K562 (cell line): ENCODE data around the gene DAB1.

Source experiments
- BCLAF1 ChIP-seq, 2 experiments: fragments of 450-650 bp in 1 of 2; IDR thresholded peaks; 2 replicates each; pipeline ENCODE4 v1.6.1; 2011 to 2017; ENCODE audit warnings: low read depth in 2 of 2, antibody characterized with exemption in 1 of 2, borderline replicate concordance in 1 of 2, low read length in 1 of 2, mild to moderate bottlenecking in 1 of 2, mixed read lengths in 1 of 2; ENCODE audit not compliant: control insufficient read depth in 1 of 2
- EGR1 ChIP-seq: fragments of 450-650 bp; conservative IDR thresholded peaks from 2 replicates; pipeline ENCODE4 v1.6.1; 2017; ENCODE audit warnings: mild to moderate bottlenecking
- FOSL1 ChIP-seq: fragments of 200-800 bp; sonication (Bioruptor generic); conservative IDR thresholded peaks from 2 replicates; pipeline ENCODE4 v1.6.1; 2016; ENCODE audit warnings: missing genetic modification characterization, missing compliant biosample characterization
- RBM39 ChIP-seq: fragments of 200-400 bp; formaldehyde crosslinking; optimal IDR thresholded peaks from 2 replicates; pipeline ENCODE3; 2018; ENCODE audit warnings: low read depth, low read length
- REST ChIP-seq, 2 experiments: fragments of 450-650 bp; formaldehyde crosslinking in 1 of 2; IDR thresholded peaks; 2 replicates each; pipeline versions ENCODE4 v1.4.0 to v1.6.1; 2014 to 2020; ENCODE audit warnings: mild to moderate bottlenecking in 2 of 2, borderline replicate concordance in 1 of 2, low read depth in 1 of 2
- RFX5 ChIP-seq: IDR thresholded peaks from 2 replicates; pipeline ENCODE4 v1.6.1; 2011; ENCODE audit warnings: low read depth, mild to moderate bottlenecking, improper control_type of control experiment, low read length
- SP1 ChIP-seq: sonication (generic); formaldehyde crosslinking; IDR thresholded peaks from 2 replicates; pipeline ENCODE4 v1.8.1; 2022; ENCODE audit warnings: mild to moderate bottlenecking, missing genetic modification reagents
- ZNF175 ChIP-seq: fragments of 200-800 bp; sonication (Bioruptor generic); IDR thresholded peaks from 2 replicates; pipeline ENCODE4 v1.6.1; 2016; ENCODE audit warnings: low read depth, mild to moderate bottlenecking, missing genetic modification characterization, missing compliant biosample characterization

GRCh38 chr1:56975446-56975845, 448.4 kb downstream of the DAB1 start:
- TF ChIP-seq ZNF175 (CRISPR knock-in tag): no peak
- TF ChIP-seq EGR1: no peak
- no peak for TF ChIP-seq RBM39
- TF ChIP-seq RFX5: no peak
- no peak for TF ChIP-seq SP1 (CRISPR knock-in tag)
- TF ChIP-seq BCLAF1 (IDR thresholded peaks at IDR 0.05; ENCODE audit: borderline replicate concordance in 1 of 2, control insufficient read depth in 1 of 2, low read depth in 2 of 2, low read length in 1 of 2): no peak
- no peak for TF ChIP-seq FOSL1 (tag)
- no peak for TF ChIP-seq REST (IDR thresholded peaks at IDR 0.05; ENCODE audit: borderline replicate concordance)
- no peak for TF ChIP-seq REST (CRISPR knock-in tag; IDR thresholded peaks at IDR 0.05; ENCODE audit: low read depth)
